ENCODE data around the gene TBC1D5.

TBC1D5 gene

DNA sequence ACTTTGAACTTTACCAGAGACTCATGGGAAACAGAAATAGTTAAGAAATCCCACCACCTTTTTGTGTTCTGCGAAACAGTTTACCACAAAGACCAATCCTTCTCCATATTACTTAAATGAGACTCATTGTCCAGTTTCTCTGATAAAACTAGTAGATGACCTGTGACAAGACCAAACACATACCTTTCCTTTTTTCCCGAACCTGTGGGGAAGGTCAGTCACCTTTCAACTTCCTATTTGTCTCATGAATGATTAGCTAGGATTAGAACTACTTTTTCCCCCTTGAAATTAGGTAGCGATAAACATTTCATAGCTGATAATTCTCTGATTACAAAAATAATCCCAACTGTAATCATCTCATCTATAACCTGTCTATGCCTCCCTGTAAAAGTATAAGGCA, 2.3 kb upstream of the TBC1D5 start:
- TF ChIP-seq, protein P1, sequence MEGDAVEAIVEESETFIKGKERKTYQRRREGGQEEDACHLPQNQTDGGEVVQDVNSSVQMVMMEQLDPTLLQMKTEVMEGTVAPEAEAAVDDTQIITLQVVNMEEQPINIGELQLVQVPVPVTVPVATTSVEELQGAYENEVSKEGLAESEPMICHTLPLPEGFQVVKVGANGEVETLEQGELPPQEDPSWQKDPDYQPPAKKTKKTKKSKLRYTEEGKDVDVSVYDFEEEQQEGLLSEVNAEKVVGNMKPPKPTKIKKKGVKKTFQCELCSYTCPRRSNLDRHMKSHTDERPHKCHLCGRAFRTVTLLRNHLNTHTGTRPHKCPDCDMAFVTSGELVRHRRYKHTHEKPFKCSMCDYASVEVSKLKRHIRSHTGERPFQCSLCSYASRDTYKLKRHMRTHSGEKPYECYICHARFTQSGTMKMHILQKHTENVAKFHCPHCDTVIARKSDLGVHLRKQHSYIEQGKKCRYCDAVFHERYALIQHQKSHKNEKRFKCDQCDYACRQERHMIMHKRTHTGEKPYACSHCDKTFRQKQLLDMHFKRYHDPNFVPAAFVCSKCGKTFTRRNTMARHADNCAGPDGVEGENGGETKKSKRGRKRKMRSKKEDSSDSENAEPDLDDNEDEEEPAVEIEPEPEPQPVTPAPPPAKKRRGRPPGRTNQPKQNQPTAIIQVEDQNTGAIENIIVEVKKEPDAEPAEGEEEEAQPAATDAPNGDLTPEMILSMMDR (IDR thresholded peaks at IDR 0.05) = no peak
- DNase-seq = no peak
- H3K27me3 Mint-ChIP-seq (ENCODE audit: low read depth, poor library complexity) = no peaks in the 10 kb centered on the region
- peaks cover 4% of the 10 kb centered on the region for H3K9me3 Mint-ChIP-seq
- H3K4me3 Mint-ChIP-seq = peak overlapping the region; percentile 31
- no peak overlapping the region for H3K27ac Mint-ChIP-seq
- no peaks in the 10 kb centered on the region for H3K36me3 Mint-ChIP-seq (ENCODE audit: low read depth)
- H3K4me1 Mint-ChIP-seq = peaks cover 76% of the 10 kb centered on the region

DNA sequence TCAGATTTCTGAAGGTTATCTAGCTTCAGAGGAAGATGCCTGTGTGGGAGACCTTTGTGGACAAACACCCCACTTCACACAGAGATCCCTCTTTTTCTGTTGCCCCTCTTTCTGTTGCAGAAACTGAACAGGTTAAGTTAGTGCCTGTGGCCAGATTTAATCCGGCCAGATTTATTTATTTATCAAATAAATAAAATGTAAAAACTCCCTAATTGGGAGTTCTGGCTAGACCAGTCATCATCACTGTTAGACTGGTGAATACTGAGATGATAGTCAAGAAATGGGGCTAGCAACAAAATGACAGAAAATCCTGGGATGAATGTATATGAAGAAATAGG, 1.2 kb upstream of the TBC1D5 start:
- Mint-ChIP-seq H3K4me1 (peaks cover 78% of the 10 kb centered on the region), H3K36me3 (ENCODE audit: low read depth) (peaks cover 7% of the 10 kb centered on the region), H3K9me3 (peaks cover 4% of the 10 kb centered on the region), H3K4me3 (peak overlapping the region; percentile 88), H3K27ac (peak overlapping the region; percentile 97), H3K27me3 (ENCODE audit: low read depth, poor library complexity) (no peaks in the 10 kb centered on the region)
- DNase-seq = no peak
- TF ChIP-seq, protein P1 (IDR thresholded peaks at IDR 0.05) = no peak

DNA sequence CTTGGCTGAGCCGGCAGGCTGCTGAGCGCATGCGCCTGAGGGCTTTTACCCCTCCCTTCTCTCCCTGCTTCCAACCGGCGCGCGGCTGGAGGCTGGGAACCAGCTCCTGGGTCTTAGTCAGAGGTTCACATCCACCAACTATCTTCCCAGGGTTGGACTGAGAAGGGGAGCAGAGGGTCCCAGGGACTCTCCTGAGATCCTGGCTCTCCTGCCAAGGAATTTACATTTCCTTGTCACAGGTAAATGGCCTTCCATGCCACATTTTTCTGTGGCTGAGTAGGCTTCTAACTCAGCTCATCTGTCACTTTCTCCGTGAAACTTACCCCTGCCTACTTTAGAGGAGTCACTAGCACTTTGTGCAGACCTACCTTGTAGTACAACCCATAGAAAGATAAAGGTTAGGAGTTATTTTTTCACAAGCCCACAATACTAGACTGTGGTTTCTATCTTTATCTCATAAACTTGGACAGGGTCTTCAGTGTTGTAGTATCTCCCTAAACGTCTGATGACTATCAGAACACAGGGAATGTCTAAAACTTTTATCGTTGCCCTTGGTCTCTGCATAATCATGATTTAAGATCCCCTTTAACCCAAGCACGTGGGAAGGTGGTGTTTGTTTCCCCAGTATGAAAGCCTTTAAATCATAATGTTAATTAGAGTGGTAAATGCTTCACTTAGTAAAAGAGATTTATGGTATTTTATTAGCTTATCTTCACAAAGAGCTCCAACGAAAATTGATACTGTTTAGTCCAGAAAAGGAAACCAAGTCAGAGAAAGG, 638 bp upstream of the TBC1D5 start:
- Mint-ChIP-seq H3K27me3 (ENCODE audit: low read depth, poor library complexity) (no peaks in the 10 kb centered on the region), H3K36me3 (ENCODE audit: low read depth) (peaks cover 7% of the 10 kb centered on the region), H3K4me3 (peak overlapping the region; percentile 88), H3K4me1 (peaks cover 83% of the 10 kb centered on the region), H3K27ac (peak overlapping the region; percentile 97), H3K9me3 (peaks cover 4% of the 10 kb centered on the region)
- DNase-seq = peak; percentile 16
- TF ChIP-seq, protein P1 (IDR thresholded peaks at IDR 0.05) = no peak

DNA sequence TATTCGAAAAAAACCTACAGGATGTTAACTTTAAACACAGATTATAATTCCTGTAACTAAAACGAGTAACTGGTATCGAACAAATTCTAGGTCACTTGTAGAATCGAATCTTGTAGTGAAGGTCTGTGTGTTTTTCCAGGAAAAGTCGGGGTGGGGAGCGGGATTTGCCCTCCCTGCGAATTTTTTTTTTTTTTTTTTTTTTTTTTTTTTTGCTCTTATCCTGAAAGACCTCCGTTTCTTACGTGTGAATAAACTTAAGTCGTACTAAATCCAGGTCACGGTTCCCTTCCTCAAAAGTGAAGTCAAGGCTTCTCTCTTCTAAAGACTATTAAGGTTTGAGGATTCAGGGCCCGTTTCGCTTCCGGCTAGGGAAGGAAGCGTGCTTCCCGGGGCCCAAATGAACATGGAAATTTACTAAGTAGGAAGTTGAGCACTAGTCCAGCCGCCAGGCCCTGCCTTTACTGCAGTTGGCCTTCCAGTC, 770 bp downstream of the TBC1D5 start:
- no peaks in the 10 kb centered on the region for H3K9me3 Mint-ChIP-seq
- no peaks in the 10 kb centered on the region for H3K27me3 Mint-ChIP-seq (ENCODE audit: low read depth, poor library complexity)

DNA sequence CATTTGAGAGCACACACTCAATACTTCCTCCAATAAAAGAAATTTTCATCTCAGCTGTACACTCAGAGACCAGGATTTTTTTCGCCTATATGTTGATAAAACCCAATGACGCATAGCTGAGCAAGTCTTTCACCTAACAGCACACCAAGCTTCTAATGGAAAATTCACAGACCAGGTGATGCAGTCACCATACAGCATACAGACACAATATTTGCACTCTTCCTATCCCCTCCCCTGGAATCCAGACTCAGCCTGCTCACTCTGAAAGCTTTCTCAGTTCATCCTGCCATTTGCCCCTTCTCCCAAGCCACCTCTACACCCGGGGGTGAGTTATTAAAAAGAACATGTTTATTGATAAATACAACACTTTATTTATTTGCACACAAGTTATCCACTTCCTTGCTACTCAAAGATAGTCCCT, 1.7 kb downstream of the TBC1D5 start:
- Mint-ChIP-seq H3K36me3 (ENCODE audit: low read depth) (peaks cover 19% of the 10 kb centered on the region), H3K4me1 (peaks cover 77% of the 10 kb centered on the region), H3K4me3 (peak overlapping the region; percentile 88), H3K9me3 (no peaks in the 10 kb centered on the region), H3K27ac (peak overlapping the region; percentile 99), H3K27me3 (ENCODE audit: low read depth, poor library complexity) (no peaks in the 10 kb centered on the region)
- DNase-seq = no peak
- TF ChIP-seq, protein P1 (IDR thresholded peaks at IDR 0.05) = no peak

More for the DNA sequence above, 770 bp downstream of the TBC1D5 start:
- DNase-seq = no peak
- peaks cover 81% of the 10 kb centered on the region for H3K4me1 Mint-ChIP-seq
- TF ChIP-seq, protein P1 (IDR thresholded peaks at IDR 0.05) = no peak
- H3K27ac Mint-ChIP-seq = peak overlapping the region; percentile 99
- H3K36me3 Mint-ChIP-seq (ENCODE audit: low read depth) = peaks cover 11% of the 10 kb centered on the region
- peak overlapping the region; percentile 88 for H3K4me3 Mint-ChIP-seq

DNA sequence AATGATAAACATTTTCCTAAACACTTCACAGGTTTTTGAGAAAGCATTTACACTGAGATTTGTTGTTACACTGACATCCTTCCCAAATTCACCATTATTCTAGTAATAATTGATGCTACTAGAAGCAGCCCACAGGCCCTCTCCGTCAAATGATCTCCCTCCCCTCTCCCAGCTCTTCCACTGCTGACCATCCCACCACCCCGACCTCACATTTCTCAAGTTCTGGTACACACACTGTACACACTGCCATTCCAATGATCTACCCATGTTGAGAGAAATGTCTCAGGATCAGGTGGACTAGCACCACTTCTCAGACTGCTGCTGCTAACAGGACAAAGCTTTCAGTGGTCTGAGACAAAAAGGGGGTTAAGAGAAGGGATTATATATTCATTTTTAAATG, 3.5 kb downstream of the TBC1D5 start:
- no peak for DNase-seq
- H3K27me3 Mint-ChIP-seq (ENCODE audit: low read depth, poor library complexity) = no peaks in the 10 kb centered on the region
- peaks cover 34% of the 10 kb centered on the region for H3K36me3 Mint-ChIP-seq (ENCODE audit: low read depth)
- peak overlapping the region; percentile 88 for H3K4me3 Mint-ChIP-seq
- H3K9me3 Mint-ChIP-seq = no peaks in the 10 kb centered on the region
- peaks cover 64% of the 10 kb centered on the region for H3K4me1 Mint-ChIP-seq
- peak overlapping the region; percentile 99 for H3K27ac Mint-ChIP-seq
- TF ChIP-seq, protein P1 (IDR thresholded peaks at IDR 0.05) = no peak

Measured in nephron progenitor cell (in vitro differentiated cells).